ENCODE measurements around the gene CTBS. TPM values are rescaled to one million over a fixed set of nuclear protein-coding genes. Genes with fewer than 3 reads are reported as not detected.

CTBS gene
- total and polyA plus RNA-seq, 2 of the 4 experiments (the other 2 are of a cell fraction), result 5.9 to 12.4 TPM

- no peak overlapping the region for H4K91ac ChIP-seq (ENCODE audit: insufficient read depth, low read depth, low read length)
- no peak overlapping the region for H3K9ac ChIP-seq (ENCODE audit: low read depth, low read length)
- H3K9me3 ChIP-seq (ENCODE audit: control insufficient read depth, insufficient read depth, low read length), result no peaks in the 10 kb centered on the region; the same call in 1 of the 2 replicates
- intact Hi-C loops (cut with micrococcal nuclease), result no loop called here
- H4K20me1 ChIP-seq (ENCODE audit: insufficient read depth, low read length), result no peaks in the 10 kb centered on the region
- H3K27me3 ChIP-seq (ENCODE audit: control insufficient read depth, insufficient read depth, low read length), result no peaks in the 10 kb centered on the region
- ATAC-seq (ENCODE audit: low read depth) (no peak), DNase-seq (no peak)
- H3K4ac ChIP-seq (ENCODE audit: low read depth, low read length), result no peak overlapping the region
- dilution Hi-C loops (cut with HindIII; ENCODE audit: low sequenced_read_pairs, unreplicated experiment), result no loop called here
- CTCF ChIA-PET, result no interaction called here
- no peak overlapping the region for H2AK9ac ChIP-seq (replicated peaks; ENCODE audit: low read depth, low read length, poor library complexity)
- in situ Hi-C loops (cut with MboI; ENCODE audit: low sequenced_read_pairs), result no loop called here
- H2BK120ac ChIP-seq (ENCODE audit: low read depth, low read length), result no peak overlapping the region
- H2BK5ac ChIP-seq (ENCODE audit: low read depth, low read length, poor library complexity, severe bottlenecking), result no peak overlapping the region
- H3K14ac ChIP-seq (replicated peaks; ENCODE audit: low read depth, low read length), result no peak overlapping the region
- no peak overlapping the region for H2AK5ac ChIP-seq (ENCODE audit: low read depth, low read length)
- H3K79me1 ChIP-seq (ENCODE audit: low read depth in 1 of 2, low read length in 2 of 2), result no peaks in the 10 kb centered on the region
- no peaks in the 10 kb centered on the region for H3K9me1 ChIP-seq (ENCODE audit: insufficient read depth, low read length)
- H2BK20ac ChIP-seq (ENCODE audit: low read depth, low read length), result no peak overlapping the region
- no peak overlapping the region for H3K27ac ChIP-seq (ENCODE audit: insufficient read depth, low read length)
- no peaks in the 10 kb centered on the region for H3K4me1 ChIP-seq (ENCODE audit: control insufficient read depth, insufficient read depth, low read length)
- H3K56ac ChIP-seq (ENCODE audit: extremely low read depth, insufficient read depth, low read length), result no peak overlapping the region
- no TSS peak for BruUV-seq (replicated peaks)
- POLR2A ChIA-PET (ENCODE audit: unreplicated experiment), result no interaction called here
- H3K36me3 ChIP-seq (ENCODE audit: control insufficient read depth, insufficient read depth, low read length), result no peaks in the 10 kb centered on the region
- H3K18ac ChIP-seq (ENCODE audit: low read depth, low read length), result no peak overlapping the region
- no peak overlapping the region for H3K23ac ChIP-seq (ENCODE audit: low read depth, low read length)
- no peak for TF ChIP-seq CEBPB (IDR thresholded peaks at IDR 0.05; ENCODE audit: low read depth, low read length)
- no peak for TF ChIP-seq RFX5 (IDR thresholded peaks at IDR 0.05; ENCODE audit: low read depth, low read length)
- no peak for TF ChIP-seq RAD21 (IDR thresholded peaks at IDR 0.05; ENCODE audit: low read length)
- no peak for TF ChIP-seq FOS (IDR thresholded peaks at IDR 0.05; ENCODE audit: low read depth, low read length)
- no peak for TF ChIP-seq NFE2L2 (IDR thresholded peaks at IDR 0.05; ENCODE audit: low read depth, low read length)
- no peak for TF ChIP-seq MXI1 (IDR thresholded peaks at IDR 0.05; ENCODE audit: borderline replicate concordance, low read depth, low read length)
- TF ChIP-seq RCOR1 (IDR thresholded peaks at IDR 0.05; ENCODE audit: insufficient replicate concordance, low read length), result no peak
- no peak for TF ChIP-seq POLR2A (IDR thresholded peaks at IDR 0.05; ENCODE audit: low read depth, low read length)
- H2AFZ ChIP-seq (replicated peaks; ENCODE audit: low read length, poor library complexity), result no peak overlapping the region
- no peak overlapping the region for H3K4me3 ChIP-seq (ENCODE audit: insufficient read depth, low read depth, low read length)
- H4K8ac ChIP-seq (ENCODE audit: low read depth in 2 of 2, low read length in 2 of 2), result no peak overlapping the region
- no peak overlapping the region for H3K4me2 ChIP-seq (ENCODE audit: low read depth, low read length)
- no CpG with 5 or more reads among the region's 2 CpGs for WGBS, 2 experiments (ENCODE audit: extremely low coverage in 2 of 2, insufficient read length in 1 of 2)
- H4K5ac ChIP-seq (ENCODE audit: low read depth, low read length), result no peak overlapping the region
- no peak overlapping the region for H2BK15ac ChIP-seq (ENCODE audit: low read depth, low read length)
Observed at GRCh38 chr1:84584126-84584525, 9.9 kb upstream of the CTBS start.
